ENCODE data around the gene CUX1. TPM values are rescaled to one million over a fixed set of nuclear protein-coding genes. Genes with fewer than 3 reads are reported as not detected.

The CUX1 gene
- total RNA-seq, 1 experiment from 2014 or later, result 39.6 TPM

- ChIA-PET POLR2A (ENCODE audit: unreplicated experiment) (no interaction called here), CTCF (no interaction called here)
- no peaks in the 10 kb centered on the region for H3K36me3 ChIP-seq (ENCODE audit: low read depth, low read length)
- H3K27ac ChIP-seq (ENCODE audit: low read length), result no peak overlapping the region
- DNase-seq, result no peak
- no peak overlapping the region for H2AFZ ChIP-seq (ENCODE audit: low read length)
- H3K79me2 ChIP-seq (ENCODE audit: low read length), result peaks cover 60% of the 10 kb centered on the region
- H3K9me3 ChIP-seq (ENCODE audit: low read length), result no peaks in the 10 kb centered on the region
- H3K4me1 ChIP-seq (ENCODE audit: insufficient read depth, low read length), result 0 out of 2 replicates have a peak, but pooled peaks cover 7% of the 10 kb centered on the region
- no peaks in the 10 kb centered on the region for H3F3A ChIP-seq (ENCODE audit: low read length, unreplicated experiment)
- BruUV-seq (replicated peaks), result no TSS peak
- no peak overlapping the region for H3K4me3 ChIP-seq (ENCODE audit: low read length)
- H3K4me2 ChIP-seq (ENCODE audit: low read length), result no peak overlapping the region
- TF ChIP-seq EZH2 (IDR thresholded peaks at IDR 0.05; ENCODE audit: low read length, unreplicated experiment) (no peak), CTCF (conservative IDR thresholded peaks at IDR 0.05; ENCODE audit: low read depth, low read length) (no peak), EZH2phosphoT487 (IDR thresholded peaks at IDR 0.05; ENCODE audit: borderline replicate concordance, low read length) (no peak)
- no peaks in the 10 kb centered on the region for H4K20me1 ChIP-seq (ENCODE audit: low read length)
- intact Hi-C loops (cut with micrococcal nuclease), result no loop called here
- ATAC-seq, result no peak
- H3K9ac ChIP-seq (ENCODE audit: low read length), result no peak overlapping the region
- no peaks in the 10 kb centered on the region for H3K27me3 ChIP-seq (ENCODE audit: low read length)
- H3K9me2 ChIP-seq (replicated peaks; ENCODE audit: low read length), result no peaks in the 10 kb centered on the region
Observed at GRCh38 chr7:101932083-101932482, 114.7 kb downstream of the CUX1 start.

GRCh38 chr7:101933028-101933427 lies 115.6 kb downstream of the CUX1 start:
- no peak overlapping the region for H3K4me2 ChIP-seq (ENCODE audit: low read length)
- 0 out of 2 replicates have a peak, but pooled peaks cover 7% of the 10 kb centered on the region for H3K4me1 ChIP-seq (ENCODE audit: insufficient read depth, low read length)
- DNase-seq (no peak), ATAC-seq (no peak)
- TF ChIP-seq EZH2phosphoT487 (IDR thresholded peaks at IDR 0.05; ENCODE audit: borderline replicate concordance, low read length), result no peak
- no peak for TF ChIP-seq EZH2 (IDR thresholded peaks at IDR 0.05; ENCODE audit: low read length, unreplicated experiment)
- TF ChIP-seq CTCF (conservative IDR thresholded peaks at IDR 0.05; ENCODE audit: low read depth, low read length), result no peak
- intact Hi-C loops (cut with micrococcal nuclease), result no loop called here
- no peak overlapping the region for H3K27ac ChIP-seq (ENCODE audit: low read length)
- no TSS peak for BruUV-seq (replicated peaks)
- no peaks in the 10 kb centered on the region for H3K9me3 ChIP-seq (ENCODE audit: low read length)
- H3K9me2 ChIP-seq (replicated peaks; ENCODE audit: low read length), result no peaks in the 10 kb centered on the region
- H3K9ac ChIP-seq (ENCODE audit: low read length), result no peak overlapping the region
- no peak overlapping the region for H3K4me3 ChIP-seq (ENCODE audit: low read length)
- H3K36me3 ChIP-seq (ENCODE audit: low read depth, low read length), result no peaks in the 10 kb centered on the region
- H3F3A ChIP-seq (ENCODE audit: low read length, unreplicated experiment), result no peaks in the 10 kb centered on the region
- ChIA-PET CTCF (no interaction called here), POLR2A (ENCODE audit: unreplicated experiment) (no interaction called here)
- no peaks in the 10 kb centered on the region for H4K20me1 ChIP-seq (ENCODE audit: low read length)
- H2AFZ ChIP-seq (ENCODE audit: low read length), result no peak overlapping the region
- no peaks in the 10 kb centered on the region for H3K27me3 ChIP-seq (ENCODE audit: low read length)
- peaks cover 52% of the 10 kb centered on the region for H3K79me2 ChIP-seq (ENCODE audit: low read length)

- no peaks in the 10 kb centered on the region for H3K27me3 ChIP-seq (ENCODE audit: low read length)
- H3K4me1 ChIP-seq (ENCODE audit: insufficient read depth, low read length), result 0 out of 2 replicates have a peak, but pooled peaks cover 7% of the 10 kb centered on the region
- no peak overlapping the region for H3K27ac ChIP-seq (ENCODE audit: low read length)
- ATAC-seq, result no peak
- TF ChIP-seq EZH2 (IDR thresholded peaks at IDR 0.05; ENCODE audit: low read length, unreplicated experiment) (no peak), CTCF (conservative IDR thresholded peaks at IDR 0.05; ENCODE audit: low read depth, low read length) (no peak), EZH2phosphoT487 (IDR thresholded peaks at IDR 0.05; ENCODE audit: borderline replicate concordance, low read length) (no peak)
- no peaks in the 10 kb centered on the region for H3K9me2 ChIP-seq (replicated peaks; ENCODE audit: low read length)
- no peak overlapping the region for H3K9ac ChIP-seq (ENCODE audit: low read length)
- no peak for DNase-seq
- intact Hi-C loops (cut with micrococcal nuclease), result no loop called here
- H3K79me2 ChIP-seq (ENCODE audit: low read length), result peaks cover 50% of the 10 kb centered on the region
- no peaks in the 10 kb centered on the region for H4K20me1 ChIP-seq (ENCODE audit: low read length)
- ChIA-PET POLR2A (ENCODE audit: unreplicated experiment) (no interaction called here), CTCF (no interaction called here)
- H2AFZ ChIP-seq (ENCODE audit: low read length), result no peak overlapping the region
- H3K36me3 ChIP-seq (ENCODE audit: low read depth, low read length), result peaks cover 4% of the 10 kb centered on the region; the same call in 1 of the 2 replicates
- BruUV-seq (replicated peaks), result no TSS peak
- no peak overlapping the region for H3K4me2 ChIP-seq (ENCODE audit: low read length)
- H3F3A ChIP-seq (ENCODE audit: low read length, unreplicated experiment), result no peaks in the 10 kb centered on the region
- no peaks in the 10 kb centered on the region for H3K9me3 ChIP-seq (ENCODE audit: low read length)
- no peak overlapping the region for H3K4me3 ChIP-seq (ENCODE audit: low read length)
Observed at GRCh38 chr7:101933688-101934121, 116.3 kb downstream of the CUX1 start.
